Ectodermal cell (in vitro differentiated cells): ENCODE data around the gene ZNF302.

Source experiments
- H3K27ac ChIP-seq: 2 replicates; pipeline ENCODE4 v1.7.0; 2013; ENCODE audit warnings: mild to moderate bottlenecking, low read depth, low read length; ENCODE audit not compliant: insufficient read depth, poor library complexity, severe bottlenecking
- H3K27me3 ChIP-seq: 2 replicates; pipeline ENCODE4 v1.7.0; 2013; ENCODE audit warnings: mild to moderate bottlenecking, low read length; ENCODE audit not compliant: insufficient read depth, control insufficient read depth, poor library complexity, severe bottlenecking
- H3K36me3 ChIP-seq: one replicate; pipeline ENCODE4 v1.7.0; 2013; ENCODE audit warnings: low read length; ENCODE audit not compliant: control insufficient read depth, insufficient read depth
- H3K4me1 ChIP-seq: one replicate; pipeline ENCODE4 v1.7.0; 2013; ENCODE audit warnings: low read length; ENCODE audit not compliant: control insufficient read depth, insufficient read depth
- H3K4me3 ChIP-seq: 2 replicates; pipeline ENCODE4 v1.7.0; 2013; ENCODE audit warnings: low read depth, low read length, control low read depth; ENCODE audit not compliant: insufficient read depth
- H3K9me3 ChIP-seq: 2 replicates; pipeline ENCODE4 v1.7.0; 2013; ENCODE audit warnings: mild to moderate bottlenecking, low read length, moderate library complexity; ENCODE audit not compliant: control insufficient read depth
- WGBS, 2 experiments: methylation state at CpG; one replicate each; pipeline ENCODE4 v1.1.7; 2013; ENCODE audit warnings: missing lambda C conversion rate in 2 of 2; 5-methylcytosine and 5-hydroxymethylcytosine counted together

Gene ZNF302

GRCh38 chr19:34686455-34686854 lies 9.0 kb downstream of the ZNF302 start:
- 92 to 94% methylated on average over 4 to 5 of the region's 5 CpGs for WGBS, 2 experiments
- Histone ChIP-seq H3K4me3 (no peak overlapping the region), H3K27me3 (no peaks in the 10 kb centered on the region), H3K9me3 (no peaks in the 10 kb centered on the region), H3K36me3 (peaks cover 16% of the 10 kb centered on the region), H3K27ac (no peak overlapping the region), H3K4me1 (no peaks in the 10 kb centered on the region)

DNA sequence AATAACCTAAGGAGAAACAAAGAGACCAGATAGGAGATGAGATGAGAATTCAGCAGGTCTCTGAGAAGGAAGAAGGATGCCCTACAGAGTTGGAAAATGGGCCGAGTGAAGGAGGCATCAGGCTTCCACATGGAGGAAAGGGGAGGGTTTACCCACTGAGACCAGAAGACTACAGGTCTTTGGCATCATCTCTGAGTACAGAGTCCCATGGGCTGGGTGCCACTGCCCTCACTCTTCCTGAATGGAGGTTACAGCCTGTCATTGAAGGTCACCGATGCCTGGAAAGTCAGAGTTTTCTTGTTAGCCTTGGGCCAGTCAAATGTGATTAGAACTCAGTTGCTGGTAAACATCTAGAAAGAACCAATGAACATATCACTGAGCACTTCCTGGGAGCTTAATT lies 9.9 kb downstream of the ZNF302 start:
- Histone ChIP-seq H3K27ac (no peak overlapping the region), H3K9me3 (no peaks in the 10 kb centered on the region), H3K27me3 (no peaks in the 10 kb centered on the region), H3K4me1 (no peaks in the 10 kb centered on the region), H3K36me3 (peaks cover 16% of the 10 kb centered on the region), H3K4me3 (no peak overlapping the region)
- 86 to 96% methylated on average over 2 of the region's 2 CpGs for WGBS, 2 experiments

DNA sequence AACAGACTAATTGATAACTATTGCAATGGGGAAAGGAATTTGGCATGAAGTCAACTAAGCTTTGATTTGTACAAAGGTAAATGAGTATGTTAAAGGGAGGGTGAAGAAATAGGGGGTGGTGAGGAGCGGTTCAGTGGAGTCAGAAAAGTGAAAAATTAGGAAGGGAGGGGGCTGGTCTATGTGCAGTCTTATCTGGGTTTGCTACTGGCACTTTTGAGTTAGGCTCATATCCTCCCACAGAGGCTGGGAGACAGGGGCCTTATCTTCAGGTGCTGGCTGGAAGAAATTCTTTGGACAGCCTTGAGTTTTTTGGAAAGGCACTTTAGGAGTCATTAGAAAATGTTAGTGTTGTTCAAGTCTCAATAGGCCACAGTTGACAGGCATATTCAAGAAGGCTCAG lies 11.1 kb downstream of the ZNF302 start:
- Histone ChIP-seq H3K4me1 (no peaks in the 10 kb centered on the region), H3K9me3 (no peaks in the 10 kb centered on the region), H3K27ac (no peak overlapping the region), H3K4me3 (no peak overlapping the region), H3K27me3 (no peaks in the 10 kb centered on the region), H3K36me3 (peaks cover 7% of the 10 kb centered on the region)
- WGBS, 2 experiments: no CpG with 5 or more reads among the region's 1 CpG

- H3K36me3 ChIP-seq: no peaks in the 10 kb centered on the region
- H3K9me3 ChIP-seq: no peaks in the 10 kb centered on the region
- no peak overlapping the region for H3K27ac ChIP-seq
- 79 to 90% methylated on average over 2 to 3 of the region's 3 CpGs for WGBS, 2 experiments
- H3K4me3 ChIP-seq: no peak overlapping the region
- no peaks in the 10 kb centered on the region for H3K27me3 ChIP-seq
- H3K4me1 ChIP-seq: no peaks in the 10 kb centered on the region
Measured at GRCh38 chr19:34690372-34690771, 12.9 kb downstream of the ZNF302 start.

- H3K4me3 ChIP-seq: no peak overlapping the region
- no peaks in the 10 kb centered on the region for H3K4me1 ChIP-seq
- H3K27ac ChIP-seq: no peak overlapping the region
- no peaks in the 10 kb centered on the region for H3K36me3 ChIP-seq
- no peaks in the 10 kb centered on the region for H3K27me3 ChIP-seq
- no peaks in the 10 kb centered on the region for H3K9me3 ChIP-seq
- WGBS, 2 experiments: 65% methylated on average over 2 of the region's 2 CpGs
Measured at GRCh38 chr19:34692549-34692948, 15.1 kb downstream of the ZNF302 start.

DNA sequence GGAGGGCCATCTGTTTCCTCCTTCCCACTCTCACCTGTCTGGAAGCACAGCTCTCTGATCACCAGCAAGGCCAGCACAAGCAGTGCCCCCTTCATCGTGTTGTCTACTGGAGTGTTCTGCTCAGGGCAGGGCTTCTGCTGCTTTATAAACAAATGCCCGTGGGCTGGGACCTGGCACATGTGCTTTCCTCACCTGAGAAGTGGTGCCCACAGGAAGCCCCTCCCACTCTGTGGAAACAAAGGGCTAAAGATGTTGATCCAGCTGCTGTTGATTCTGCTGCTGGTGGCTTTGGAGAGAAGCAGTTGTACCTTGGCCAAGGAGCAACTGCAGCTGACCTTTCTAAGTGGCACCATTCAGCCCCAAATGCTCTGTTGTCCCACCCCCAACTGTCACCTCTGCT lies 30.2 kb downstream of the ZNF302 start:
- no peak overlapping the region for H3K4me3 ChIP-seq
- H3K36me3 ChIP-seq: no peaks in the 10 kb centered on the region
- H3K9me3 ChIP-seq: no peaks in the 10 kb centered on the region
- no peaks in the 10 kb centered on the region for H3K4me1 ChIP-seq
- 55 to 68% methylated on average over 2 of the region's 2 CpGs for WGBS, 2 experiments
- H3K27me3 ChIP-seq: no peaks in the 10 kb centered on the region
- H3K27ac ChIP-seq: no peak overlapping the region

GRCh38 chr19:34711890-34712289 lies 34.4 kb downstream of the ZNF302 start:
- Histone ChIP-seq H3K9me3 (no peaks in the 10 kb centered on the region), H3K27me3 (no peaks in the 10 kb centered on the region), H3K4me3 (no peak overlapping the region), H3K4me1 (no peaks in the 10 kb centered on the region), H3K36me3 (no peaks in the 10 kb centered on the region), H3K27ac (no peak overlapping the region)
- 62 to 78% methylated on average over 5 to 6 of the region's 6 CpGs for WGBS, 2 experiments

GRCh38 chr19:34712395-34713261 lies 35.1 kb downstream of the ZNF302 start:
- no peaks in the 10 kb centered on the region for H3K9me3 ChIP-seq
- no peaks in the 10 kb centered on the region for H3K27me3 ChIP-seq
- no peak overlapping the region for H3K4me3 ChIP-seq
- WGBS, 2 experiments: 38 to 40% methylated on average over 11 of the region's 11 CpGs
- H3K27ac ChIP-seq: no peak overlapping the region
- H3K36me3 ChIP-seq: no peaks in the 10 kb centered on the region
- no peaks in the 10 kb centered on the region for H3K4me1 ChIP-seq

DNA sequence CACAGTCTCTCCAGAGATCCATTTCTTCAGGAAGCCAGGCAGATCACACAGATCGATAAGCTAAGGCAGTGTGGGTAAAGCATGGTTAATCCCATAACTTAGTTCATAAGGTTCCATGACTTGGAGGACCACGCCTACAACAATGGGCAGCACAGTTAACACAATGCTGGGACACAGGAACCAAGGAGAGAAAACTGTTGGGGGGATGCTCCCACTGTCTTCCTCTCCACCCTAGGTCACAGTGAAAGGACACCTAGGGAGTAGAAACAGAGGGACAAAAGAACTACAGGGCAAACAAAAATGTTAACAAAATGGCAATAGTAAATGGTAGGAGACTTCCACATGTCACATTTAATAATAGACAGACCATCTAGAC lies 35.8 kb downstream of the ZNF302 start:
- no peaks in the 10 kb centered on the region for H3K4me1 ChIP-seq
- no peaks in the 10 kb centered on the region for H3K36me3 ChIP-seq
- no peak overlapping the region for H3K4me3 ChIP-seq
- H3K27ac ChIP-seq: no peak overlapping the region
- H3K9me3 ChIP-seq: no peaks in the 10 kb centered on the region
- no peaks in the 10 kb centered on the region for H3K27me3 ChIP-seq
- 73 to 85% methylated on average over 2 of the region's 2 CpGs for WGBS, 2 experiments

- H3K4me1 ChIP-seq: no peaks in the 10 kb centered on the region
- H3K27ac ChIP-seq: no peak overlapping the region
- H3K4me3 ChIP-seq: no peak overlapping the region
- no peaks in the 10 kb centered on the region for H3K36me3 ChIP-seq
- no peaks in the 10 kb centered on the region for H3K9me3 ChIP-seq
- H3K27me3 ChIP-seq: no peaks in the 10 kb centered on the region
Measured at GRCh38 chr19:34715357-34715756, 37.9 kb downstream of the ZNF302 start.
